ENCODE results near the gene CDC42EP1.
A peak's percentile ranks its signal among the peaks of the same experiment; 100 is the strongest.
"Not testable (repeated sequence)": the region's sequence is repeated elsewhere in the genome, so short reads cannot be mapped to it uniquely, and the experiment has no call there.

The CDC42EP1 gene

DNA sequence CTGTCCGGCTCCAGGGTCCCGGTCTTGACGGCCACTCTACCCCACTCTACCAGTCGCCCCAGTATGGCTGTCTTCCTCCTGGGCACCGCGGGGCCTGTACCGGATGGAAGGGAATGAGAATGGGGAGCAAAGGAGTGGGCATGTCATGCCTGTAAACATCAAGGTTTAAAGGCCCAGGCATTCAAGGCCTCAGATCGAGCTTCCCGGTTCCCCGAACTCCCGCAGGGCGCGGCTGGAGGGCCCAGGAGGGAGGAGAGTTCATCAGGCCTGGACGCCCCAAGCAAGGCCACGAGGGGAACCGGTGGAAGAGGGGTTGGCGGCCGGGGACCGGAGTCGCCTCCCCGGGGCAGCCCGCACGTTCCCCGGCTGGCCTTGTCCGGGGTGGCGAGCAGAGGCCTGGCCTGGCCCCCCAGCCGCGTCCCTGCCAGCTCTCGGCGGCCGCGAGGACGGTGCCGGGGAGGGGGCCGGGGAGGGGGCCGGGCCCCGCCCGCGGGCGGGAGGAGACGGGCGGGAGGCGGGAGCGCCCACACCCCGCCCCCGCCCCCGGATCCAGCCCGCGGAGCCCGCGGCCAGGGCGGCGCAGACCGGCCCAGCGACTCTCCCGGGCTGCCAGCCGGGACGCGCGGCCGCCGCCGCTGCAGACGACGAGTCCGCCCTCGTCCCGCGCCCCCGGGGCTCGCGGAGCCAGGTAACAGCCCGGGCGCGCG is at the start of gene CDC42EP1:
Gene CDC42EP1, plus strand, starts transcription at position 580 of the 707 bp plus-strand sequence. CDS start 5,870 bp downstream, outside the sequence.
- DNase-seq (ENCODE audit: low spot score): peak; percentile 68

GRCh38 chr22:37511395-37512104 is 48.7 kb upstream of the CDC42EP1 start:
- DNase-seq (ENCODE audit: low spot score): no peak

DNA sequence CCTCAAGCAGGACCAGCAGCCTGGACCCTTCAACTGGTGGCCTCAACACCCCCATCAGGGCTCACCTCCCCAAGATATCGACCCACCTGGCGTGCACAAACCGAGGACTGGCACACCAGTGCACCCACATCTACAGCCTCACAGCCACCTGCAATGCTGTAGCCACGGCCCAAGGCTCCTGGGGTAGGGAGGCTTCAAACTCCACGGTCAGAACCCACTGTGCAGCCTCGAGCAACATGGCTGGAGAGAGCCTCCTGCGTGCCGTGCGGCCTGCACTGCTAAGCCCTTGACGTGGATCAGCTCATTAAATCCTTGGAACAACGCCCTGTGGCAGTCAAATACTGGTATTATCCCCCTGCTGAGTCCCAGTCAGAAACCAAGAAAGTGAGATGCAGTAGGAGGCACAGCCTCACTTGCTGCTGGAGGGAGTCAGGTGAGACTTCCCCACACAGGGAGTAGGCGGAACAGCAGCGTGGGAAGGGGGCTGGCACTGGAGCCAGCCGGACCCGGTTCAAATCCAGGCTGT is 45.7 kb upstream of the CDC42EP1 start:
- no peak for DNase-seq (ENCODE audit: low spot score)

- no peak for DNase-seq (ENCODE audit: low spot score)
Observed at GRCh38 chr22:37515901-37516300, 44.4 kb upstream of the CDC42EP1 start.

GRCh38 chr22:37516456-37516855 is 43.8 kb upstream of the CDC42EP1 start:
- DNase-seq (ENCODE audit: low spot score): no peak

GRCh38 chr22:37517826-37518450 is 42.3 kb upstream of the CDC42EP1 start:
- no peak for DNase-seq (ENCODE audit: low spot score)

DNA sequence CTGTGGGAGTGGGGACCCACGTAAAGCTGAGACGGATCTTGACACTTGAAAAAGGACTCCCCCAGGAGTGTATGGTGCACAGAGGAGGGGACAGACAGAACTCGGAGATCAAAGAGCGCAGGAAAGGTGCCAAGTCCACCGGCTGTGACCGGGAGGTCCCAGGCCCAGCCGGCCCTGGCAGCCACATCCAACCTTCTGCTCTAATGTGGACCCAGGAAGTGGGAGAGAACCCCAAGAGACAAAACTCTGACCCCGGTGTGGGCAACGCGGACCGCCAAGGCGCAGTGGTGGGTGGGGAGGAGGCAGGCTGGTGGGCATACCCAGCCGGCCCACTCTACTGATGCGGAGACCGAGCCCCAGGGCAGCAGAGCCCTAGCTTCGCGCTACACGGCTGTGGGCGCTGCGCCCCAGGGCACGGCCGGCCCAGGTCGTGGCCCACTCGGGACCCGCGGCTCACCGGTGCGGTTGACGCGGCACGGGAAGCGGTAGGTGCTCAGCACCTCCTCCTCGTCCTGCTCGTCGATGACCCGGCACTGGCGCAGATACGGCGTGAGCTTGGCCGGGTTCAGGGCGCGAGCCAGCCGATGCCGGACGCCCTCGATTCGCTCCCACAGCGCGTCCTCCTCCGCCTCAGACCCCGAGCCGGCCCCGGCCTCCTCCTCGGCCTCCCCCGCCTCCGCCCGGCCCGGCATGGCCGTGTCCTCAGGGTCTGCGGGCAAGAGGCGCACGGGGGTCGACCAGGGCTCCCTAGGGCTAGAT is 41.6 kb upstream of the CDC42EP1 start:
- no peak for DNase-seq (ENCODE audit: low spot score)

GRCh38 chr22:37519268-37520195 is 40.7 kb upstream of the CDC42EP1 start, which contains the start of gene CARD10:
Gene CARD10 (minus strand): TSS chr22:37519415. CDS start chr22:37519200, 215 bp downstream.
- DNase-seq (ENCODE audit: low spot score): no peak

GRCh38 chr22:37520776-37521191 is 39.5 kb upstream of the CDC42EP1 start:
- no peak for DNase-seq (ENCODE audit: low spot score)

- no peak for DNase-seq (ENCODE audit: low spot score)
Observed at GRCh38 chr22:37521236-37521739, 39.0 kb upstream of the CDC42EP1 start.

GRCh38 chr22:37522482-37522881 is 37.8 kb upstream of the CDC42EP1 start:
- no peak for DNase-seq (ENCODE audit: low spot score)

- peak; percentile 77 for DNase-seq (ENCODE audit: low spot score)
Observed at GRCh38 chr22:37525073-37525745, 35.1 kb upstream of the CDC42EP1 start.

- DNase-seq (ENCODE audit: low spot score): no peak
Observed at GRCh38 chr22:37525746-37526350, 34.4 kb upstream of the CDC42EP1 start.

DNA sequence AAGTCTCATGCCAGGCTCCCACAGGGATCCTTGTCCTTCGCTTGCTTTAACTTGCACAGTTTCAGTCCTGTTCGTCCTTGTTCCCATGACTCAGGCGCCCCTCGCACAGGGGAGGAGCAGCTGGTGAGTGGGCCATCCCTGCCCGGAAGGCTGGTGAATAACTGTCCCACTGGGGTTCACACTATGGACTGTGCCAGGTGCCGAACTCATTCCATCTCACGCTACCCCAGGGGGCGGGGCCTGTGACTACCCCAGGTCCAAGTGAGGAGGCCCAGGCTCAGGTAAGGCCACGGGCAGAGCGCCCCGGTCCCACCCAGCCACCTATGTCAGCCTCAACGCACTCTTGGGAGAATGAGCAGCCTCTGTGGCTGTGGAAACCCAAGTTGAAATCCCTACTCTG is 33.9 kb upstream of the CDC42EP1 start:
- DNase-seq (ENCODE audit: low spot score): peak; percentile 46

GRCh38 chr22:37527081-37527752 is 33.1 kb upstream of the CDC42EP1 start:
- not testable (repeated sequence) for DNase-seq (ENCODE audit: low spot score)

GRCh38 chr22:37527952-37528351 is 32.3 kb upstream of the CDC42EP1 start:
- DNase-seq (ENCODE audit: low spot score): not testable (repeated sequence)

GRCh38 chr22:37529652-37530345 is 30.5 kb upstream of the CDC42EP1 start:
- no peak for DNase-seq (ENCODE audit: low spot score)

DNA sequence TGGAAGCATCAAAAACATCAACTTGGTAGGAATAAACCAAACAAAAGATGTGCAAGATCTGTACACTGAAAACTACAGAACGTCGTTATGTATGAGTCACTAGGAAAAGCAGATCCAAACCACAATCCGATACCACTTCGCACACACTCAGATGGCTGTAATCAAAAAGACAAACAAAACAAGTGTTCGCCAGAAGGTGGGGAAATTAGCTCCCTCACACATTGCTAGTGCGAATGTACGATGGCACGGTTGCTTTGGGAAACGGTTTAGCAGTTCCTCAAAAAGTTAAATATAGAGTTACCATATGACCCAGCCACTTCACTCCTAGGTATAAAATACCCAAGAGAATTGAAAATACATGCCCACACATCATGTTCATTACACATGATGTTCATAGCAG is 26.3 kb upstream of the CDC42EP1 start:
- DNase-seq (ENCODE audit: low spot score): peak; percentile 86
